ENCODE measurements around the gene SLC4A5. TPM values are rescaled to one million over a fixed set of nuclear protein-coding genes. Genes with fewer than 3 reads are reported as not detected.
"Not testable (repeated sequence)": the region's sequence is repeated elsewhere in the genome, so short reads cannot be mapped to it uniquely, and the experiment has no call there.

The SLC4A5 gene
- total RNA-seq, 1 experiment from 2014 or later = 0.07 TPM

DNA sequence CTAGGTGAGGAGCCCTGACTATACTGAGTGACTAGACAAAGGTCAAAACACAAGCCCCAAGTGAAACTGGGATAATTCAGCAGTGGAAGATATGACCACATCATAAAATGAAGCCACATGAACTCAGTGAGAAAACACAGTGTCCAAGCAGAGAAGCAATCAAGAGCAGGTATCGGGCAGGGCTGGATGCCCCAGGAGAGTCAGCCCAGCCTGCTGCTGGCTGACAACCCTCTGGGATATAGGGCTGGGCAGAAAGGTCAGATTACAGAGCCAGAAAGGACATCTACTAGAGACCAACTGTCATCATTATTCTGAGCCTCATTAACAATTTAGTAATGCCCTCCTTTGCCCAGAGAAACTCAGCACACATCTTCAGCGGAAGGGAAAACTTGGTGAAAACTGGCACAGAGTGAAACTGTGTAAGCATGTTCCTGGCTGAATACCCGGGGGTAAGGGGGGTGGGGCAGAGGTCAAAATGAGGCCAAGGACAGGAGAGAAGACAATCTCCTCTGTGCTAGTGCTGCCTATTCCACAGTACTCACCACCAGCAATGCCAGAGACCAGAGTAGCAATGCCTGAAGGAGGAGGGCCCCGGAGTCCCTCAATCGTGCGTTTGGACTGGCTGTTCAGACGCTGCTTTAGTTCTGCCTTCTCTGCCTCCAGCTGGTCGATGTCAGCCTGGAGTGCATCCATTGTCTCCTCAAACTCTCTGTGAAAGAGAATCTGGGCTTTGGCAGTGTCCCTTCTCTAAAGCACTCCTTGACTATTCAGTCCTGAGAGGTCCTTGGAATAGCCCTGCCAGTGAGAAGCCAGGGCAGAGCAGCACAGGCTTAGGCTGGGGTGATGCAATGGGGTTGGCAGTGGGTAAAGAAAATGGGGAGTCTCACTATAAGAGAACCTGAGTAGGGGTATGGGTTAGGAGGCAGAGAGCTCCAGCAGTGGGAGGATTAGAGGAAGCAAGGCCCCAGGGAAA is 21.6 kb upstream of the SLC4A5 start:
- no peak for DNase-seq (ENCODE audit: low spot score)

- no peak for DNase-seq (ENCODE audit: low spot score)
Observed at GRCh38 chr2:74361327-74361726, 18.1 kb upstream of the SLC4A5 start.

DNA sequence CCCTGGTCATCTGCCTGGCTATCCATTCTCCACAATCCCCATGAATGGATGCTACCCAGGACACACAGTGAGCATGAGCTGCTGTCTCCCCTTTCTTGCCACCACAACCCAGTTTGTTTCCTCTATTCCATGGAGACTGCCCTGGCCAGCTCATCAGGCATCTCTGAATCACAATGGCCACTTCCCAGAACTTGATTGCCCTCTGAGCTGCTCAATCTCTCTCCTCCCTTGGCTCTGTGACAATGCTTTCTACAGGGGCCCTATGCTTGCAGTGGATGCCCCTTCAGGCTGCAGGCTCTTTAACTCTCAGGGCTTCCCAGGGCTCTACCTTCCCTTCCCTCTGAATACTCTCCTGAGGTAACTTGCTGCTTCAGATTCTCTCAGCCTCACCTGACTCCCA is 14.4 kb upstream of the SLC4A5 start:
- no peak for DNase-seq (ENCODE audit: low spot score)

GRCh38 chr2:74349889-74350288 is 6.7 kb upstream of the SLC4A5 start:
- no peak for DNase-seq (ENCODE audit: low spot score)

GRCh38 chr2:74347742-74348141 is 4.5 kb upstream of the SLC4A5 start:
- no peak for DNase-seq (ENCODE audit: low spot score)

GRCh38 chr2:74347303-74347702 is 4.1 kb upstream of the SLC4A5 start:
- no peak for DNase-seq (ENCODE audit: low spot score)

DNA sequence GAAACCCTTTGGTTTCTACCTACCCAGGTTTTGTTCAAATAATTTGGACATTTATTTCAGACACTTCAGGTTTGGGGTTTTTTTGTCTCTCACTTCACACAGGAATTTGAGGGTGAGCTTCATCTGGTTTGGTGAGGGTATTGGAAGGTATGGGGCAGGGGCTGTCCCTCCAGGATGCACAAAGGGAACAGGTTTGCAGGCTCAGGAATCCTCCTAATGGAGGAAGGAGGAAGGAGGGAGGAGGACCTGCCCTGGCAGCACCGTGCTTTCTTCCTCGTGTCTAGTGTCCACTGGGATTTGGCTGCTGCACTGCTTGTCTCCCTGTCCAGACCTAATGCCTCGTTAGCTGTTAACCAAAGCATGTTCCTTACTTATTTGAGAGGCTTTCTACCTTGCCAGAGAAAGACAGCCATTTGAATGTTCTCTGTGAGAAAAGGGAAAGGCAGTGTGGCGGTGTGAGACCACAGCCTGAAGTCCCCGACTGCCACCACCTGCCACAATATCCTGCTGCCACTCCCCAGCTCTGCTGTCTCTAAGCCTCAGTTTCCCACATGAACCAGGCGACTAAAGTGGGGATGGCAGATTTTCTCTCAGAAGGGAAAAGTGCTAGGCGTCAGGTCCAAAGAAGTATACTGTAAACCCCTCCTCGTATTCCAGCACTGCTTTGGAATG is 2.2 kb upstream of the SLC4A5 start:
- no peak for DNase-seq (ENCODE audit: low spot score)

- not testable (repeated sequence) for DNase-seq (ENCODE audit: low spot score)
Observed at GRCh38 chr2:74336227-74336626, 7.0 kb downstream of the SLC4A5 start.

GRCh38 chr2:74334931-74335333 is 8.3 kb downstream of the SLC4A5 start:
- peak; percentile 62 for DNase-seq (ENCODE audit: low spot score)

- DNase-seq (ENCODE audit: low spot score) = no peak
Observed at GRCh38 chr2:74333896-74334586, 9.2 kb downstream of the SLC4A5 start.

DNA sequence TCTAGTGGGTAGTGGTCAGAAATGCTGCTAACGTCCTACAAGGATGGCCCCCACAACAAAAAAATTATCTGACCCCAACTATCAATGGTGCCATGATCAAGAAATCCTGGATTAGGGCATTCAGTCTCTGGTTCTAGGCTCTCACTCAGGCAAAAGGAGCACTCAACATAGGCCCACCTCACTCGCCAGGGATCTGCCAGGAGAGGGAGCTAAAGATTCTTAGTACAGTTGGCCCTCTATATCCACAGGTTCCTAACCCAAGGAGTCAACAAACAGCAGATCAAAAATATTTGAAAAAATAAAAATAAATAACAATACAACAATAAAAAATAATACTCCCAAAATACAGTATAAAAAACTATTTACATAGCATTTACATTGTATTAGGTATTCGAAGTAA is 10.0 kb downstream of the SLC4A5 start:
- DNase-seq (ENCODE audit: low spot score) = peak; percentile 23

DNA sequence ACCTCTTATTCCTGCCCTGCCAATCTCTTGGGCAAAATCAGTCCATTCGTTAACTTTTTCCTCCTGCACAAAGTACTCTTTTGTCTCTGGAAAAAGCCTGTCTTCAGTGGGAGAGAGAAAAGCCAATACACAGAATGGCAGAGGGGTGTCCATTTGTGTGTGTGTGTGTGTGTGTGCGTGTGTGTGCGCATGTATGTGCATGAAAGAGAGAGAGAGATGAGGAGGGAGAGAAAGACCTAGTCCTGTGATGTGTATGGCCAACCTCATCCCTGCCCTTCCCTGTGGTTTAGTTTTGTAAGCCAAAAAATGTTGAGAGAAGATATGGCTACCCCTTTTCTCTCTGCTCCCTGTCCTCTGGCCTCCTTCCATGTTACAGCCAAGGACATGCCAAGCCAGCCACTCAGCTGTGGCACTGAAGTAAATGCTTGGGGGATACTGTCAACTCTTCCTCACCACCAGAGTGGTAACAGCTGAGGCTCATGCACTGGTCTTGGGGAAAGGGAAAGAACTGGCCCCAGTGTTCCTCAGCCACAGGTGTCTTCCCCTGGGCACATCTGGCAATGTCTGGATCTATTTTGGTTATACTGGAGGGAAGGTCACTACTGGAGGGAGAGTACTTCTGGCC is 10.6 kb downstream of the SLC4A5 start:
- DNase-seq (ENCODE audit: low spot score) = no peak

DNA sequence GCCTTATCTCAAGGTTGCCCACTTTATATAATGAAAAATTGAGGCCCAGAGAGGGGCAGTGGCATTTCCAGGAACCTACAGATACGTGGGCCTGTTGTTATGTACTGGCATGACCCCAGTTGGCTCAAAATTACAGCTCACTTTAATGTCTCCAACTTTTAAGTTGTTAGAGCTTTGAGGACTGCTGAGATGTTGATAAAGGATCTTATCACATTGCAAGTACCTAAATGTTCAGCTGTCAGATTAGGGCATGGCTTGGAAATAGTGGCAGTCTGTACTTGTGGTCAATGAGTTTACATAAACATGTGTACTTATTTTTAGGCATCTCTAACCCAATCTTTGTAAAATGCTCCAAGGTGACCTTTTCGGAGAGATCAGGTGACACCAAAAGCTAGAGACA is 14.6 kb downstream of the SLC4A5 start:
- DNase-seq (ENCODE audit: low spot score) = no peak

DNA sequence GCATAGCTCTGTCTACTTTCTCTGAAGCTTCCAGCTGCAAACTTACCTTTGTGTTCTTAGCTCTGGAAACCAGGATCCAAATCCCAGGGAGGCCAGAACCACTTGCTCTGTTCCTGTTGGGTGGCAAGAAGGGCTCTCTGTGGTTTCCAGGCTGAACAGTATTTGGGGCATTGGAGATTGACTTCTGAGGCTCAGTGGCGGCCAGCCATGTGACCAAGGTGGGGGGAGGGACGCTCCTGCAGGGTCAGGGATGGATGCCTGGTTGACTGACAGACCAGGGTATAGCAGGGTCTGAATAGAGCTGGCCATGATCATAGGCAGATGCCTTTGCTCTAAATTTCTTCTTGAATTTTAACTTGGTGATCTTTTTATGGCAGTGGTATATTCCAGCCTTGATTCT is 15.1 kb downstream of the SLC4A5 start:
- DNase-seq (ENCODE audit: low spot score) = no peak

DNA sequence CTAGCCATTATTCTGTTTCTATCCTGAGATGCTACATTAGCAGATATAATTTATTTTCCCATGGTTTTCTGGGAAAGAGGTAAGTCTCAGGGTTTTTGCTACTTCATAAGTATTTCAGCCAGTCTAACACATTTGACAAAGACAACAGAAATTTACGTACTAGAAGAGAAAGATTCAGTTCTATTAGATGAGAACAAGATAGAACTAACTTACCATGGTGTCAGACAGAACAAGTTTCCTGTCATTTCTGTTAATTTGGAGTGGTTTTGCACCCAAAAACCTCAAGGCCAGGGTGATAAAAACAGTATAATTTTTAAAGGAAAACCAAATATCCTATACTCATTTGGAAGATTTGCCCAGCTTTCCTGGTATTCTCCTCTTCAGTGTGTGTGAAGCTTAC is 15.6 kb downstream of the SLC4A5 start:
- no peak for DNase-seq (ENCODE audit: low spot score)

- no peak for DNase-seq (ENCODE audit: low spot score)
Observed at GRCh38 chr2:74327199-74327598, 16.0 kb downstream of the SLC4A5 start.

- no peak for DNase-seq (ENCODE audit: low spot score)
Observed at GRCh38 chr2:74325815-74326214, 17.4 kb downstream of the SLC4A5 start.

GRCh38 chr2:74321737-74322136 is 21.5 kb downstream of the SLC4A5 start:
- no peak for DNase-seq (ENCODE audit: low spot score)

GRCh38 chr2:74317701-74318100 is 25.5 kb downstream of the SLC4A5 start:
- DNase-seq (ENCODE audit: low spot score) = no peak

GRCh38 chr2:74316627-74317295 is 26.5 kb downstream of the SLC4A5 start:
- no peak for DNase-seq (ENCODE audit: low spot score)

DNA sequence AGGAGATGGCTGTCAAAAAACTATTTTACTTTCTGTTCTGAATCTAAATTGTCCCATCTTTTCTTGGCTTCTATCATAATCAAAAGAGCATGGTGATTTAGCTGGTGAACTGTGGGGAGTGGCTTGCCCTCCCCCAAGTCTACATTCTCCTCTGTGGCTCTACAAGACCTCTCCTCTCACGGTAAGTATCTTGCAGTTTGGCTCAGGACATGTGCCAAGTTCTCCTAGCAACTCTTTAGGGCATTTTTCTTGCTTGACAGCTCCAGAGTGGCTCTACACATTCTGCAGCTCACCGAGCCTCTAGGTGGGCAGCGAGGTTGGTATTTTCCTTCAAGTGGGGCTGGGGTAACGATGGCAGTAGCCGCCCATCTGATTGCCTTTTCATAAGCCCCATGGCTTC is 29.1 kb downstream of the SLC4A5 start:
- no peak for DNase-seq (ENCODE audit: low spot score)
